HCT116 (cell line): ENCODE measurements around the gene PHF10. TPM values are rescaled to one million over a fixed set of nuclear protein-coding genes. Genes with fewer than 3 reads are reported as not detected.

ENCODE experiments used
- ATAC-seq: fragments of 200-7000 bp; cut with Tn5 transposase; 2 replicates; pipeline ENCODE4 v1.9.1; 2020; ENCODE audit warnings: mild to moderate bottlenecking, moderate library complexity
- BruUV-seq: library from RNA; stranded (reverse); fragments of 400-500 nt; replicated peaks from 2 replicates; lab custom pipeline; 2021; lab: Mats Ljungman, UMichigan
- CTCF ChIA-PET: fragments of 300-600 bp; sonication (Branson Sonifier 250); formaldehyde crosslinking; loops from one replicate; lab custom pipeline; 2021; ENCODE audit warnings: antibody characterized with exemption; lab: Charles Lee
- POLR2A ChIA-PET: fragments of 300-600, 350-600 bp; sonication (Branson Sonifier 250); formaldehyde crosslinking; loops from one replicate; lab custom pipeline; 2021; ENCODE audit warnings: antibody characterized with exemption; lab: Charles Lee
- RAD21 ChIA-PET, 2 experiments: fragments of 300-600 bp; sonication (Branson Sonifier 250); formaldehyde crosslinking; loops; one replicate each; lab custom pipeline; 2023; ENCODE audit warnings: low total read pairs in 2 of 2; ENCODE audit not compliant: uncharacterized antibody in 2 of 2, unreplicated experiment in 2 of 2, low non-redundant PET in 1 of 2; lab: Charles Lee
- DNase-seq: peaks from one replicate; pipeline ENCODE4 v3.0.0-alpha.2; 2010; ENCODE audit warnings: low read depth, low spot score
- H2AFZ ChIP-seq: fragments of 200-600 bp; shearing (Covaris generic), sonication (generic); 2 replicates; pipeline ENCODE4 v1.6.1; 2017; ENCODE audit warnings: low read depth, mixed run types, mixed read lengths, antibody characterized with exemption, low read length; ENCODE audit not compliant: poor library complexity, severe bottlenecking
- H3K27ac ChIP-seq: 2 replicates; pipeline ENCODE4 v1.5.1; 2012; ENCODE audit warnings: low read depth, low read length
- H3K27me3 ChIP-seq: fragments of 200-600 bp; sonication (generic); 2 replicates; pipeline ENCODE4 v1.6.1; 2016; ENCODE audit warnings: mixed run types, low read length, mixed read lengths; ENCODE audit not compliant: insufficient read depth
- H3K36me3 ChIP-seq, 2 experiments: fragments of 200-500 bp in 1 of 2; fragments of 200-600 bp in 1 of 2; sonication (Bioruptor generic) in 1 of 2; sonication (generic) in 1 of 2; 2 replicates each; pipeline versions ENCODE4 v1.5.1 to v1.6.1; 2014 to 2016; ENCODE audit warnings: low read length in 2 of 2, inconsistent platforms in 1 of 2, mixed read lengths in 1 of 2, mixed run types in 1 of 2; ENCODE audit not compliant: insufficient read depth in 2 of 2, control insufficient read depth in 1 of 2
- H3K4me1 ChIP-seq, 2 experiments: fragments of 200-600 bp in 1 of 2; sonication (generic) in 1 of 2; 2 replicates each; pipeline versions ENCODE4 v1.5.1 to v1.6.1; 2012 to 2017; ENCODE audit warnings: low read length in 2 of 2, inconsistent platforms in 1 of 2, mild to moderate bottlenecking in 1 of 2, mixed read lengths in 1 of 2, mixed run types in 1 of 2, moderate library complexity in 1 of 2; ENCODE audit not compliant: insufficient read depth in 2 of 2, control insufficient read depth in 1 of 2
- H3K4me2 ChIP-seq: fragments of 200-600 bp; sonication (generic); 2 replicates; pipeline ENCODE4 v1.6.1; 2017; ENCODE audit warnings: mixed run types, low read length, mixed read lengths
- H3K4me3 ChIP-seq, 2 experiments: fragments of 200-600 bp in 1 of 2; sonication (generic) in 1 of 2; replicated peaks in 1 of 2; 2 replicates each; pipeline ENCODE4 v1.5.1; 2011 to 2016; ENCODE audit warnings: low read length in 2 of 2, control low read depth in 1 of 2, low read depth in 1 of 2, mild to moderate bottlenecking in 1 of 2, mixed read lengths in 1 of 2, mixed run types in 1 of 2
- H3K79me2 ChIP-seq: fragments of 200-600 bp; sonication (generic); 2 replicates; pipeline ENCODE4 v1.6.1; 2017; ENCODE audit warnings: mild to moderate bottlenecking, mixed run types, low read length, moderate library complexity, mixed read lengths; ENCODE audit not compliant: insufficient read depth
- H3K9ac ChIP-seq: fragments of 200-600 bp; sonication (generic); 2 replicates; pipeline ENCODE4 v1.6.1; 2016; ENCODE audit warnings: low read length, mixed read lengths
- H3K9me2 ChIP-seq: fragments of 200-600 bp; sonication (generic), shearing (Covaris generic); 2 replicates; pipeline ENCODE4 v1.6.1; 2017; ENCODE audit warnings: mixed run types, mild to moderate bottlenecking, moderate library complexity; ENCODE audit not compliant: insufficient read depth
- H3K9me3 ChIP-seq, 2 experiments: fragments of 200-500 bp in 1 of 2; fragments of 200-600 bp in 1 of 2; sonication (Bioruptor generic) in 1 of 2; sonication (generic) in 1 of 2; 2 replicates each; pipeline ENCODE4 v1.6.1; 2014 to 2017; ENCODE audit warnings: low read length in 2 of 2, mixed read lengths in 2 of 2, inconsistent platforms in 1 of 2, low read depth in 1 of 2, mild to moderate bottlenecking in 1 of 2, mixed run types in 1 of 2, moderate library complexity in 1 of 2; ENCODE audit not compliant: control insufficient read depth in 1 of 2, insufficient read depth in 1 of 2
- H4K20me1 ChIP-seq: fragments of 200-600 bp; sonication (generic), shearing (Covaris generic); 2 replicates; pipeline ENCODE4 v1.6.1; 2017; ENCODE audit warnings: mixed run types, mild to moderate bottlenecking, moderate library complexity; ENCODE audit not compliant: insufficient read depth
- ATF3 ChIP-seq: IDR thresholded peaks from 2 replicates; pipeline ENCODE4 v1.6.1; 2012
- CEBPB ChIP-seq: IDR thresholded peaks from 2 replicates; pipeline ENCODE4 v1.6.1; 2012; ENCODE audit warnings: low read depth
- CTCF ChIP-seq, 3 experiments: fragments of 200-600 bp in 1 of 3; sonication (generic) in 1 of 3; IDR thresholded peaks in 2 of 3; conservative IDR thresholded peaks in 1 of 3; 2 replicates each; pipeline ENCODE4 v1.5.1; 2012 to 2017; ENCODE audit warnings: low read depth in 2 of 3, low read length in 2 of 3, antibody characterized with exemption in 1 of 3, borderline replicate concordance in 1 of 3, control low read depth in 1 of 3, mild to moderate bottlenecking in 1 of 3, mixed read lengths in 1 of 3, mixed run types in 1 of 3, moderate library complexity in 1 of 3; ENCODE audit not compliant: insufficient read depth in 1 of 3
- ELF1 ChIP-seq: IDR thresholded peaks from 2 replicates; pipeline ENCODE4 v1.6.1; 2012; ENCODE audit warnings: low read depth, borderline replicate concordance
- EZH2 ChIP-seq: fragments of 200-600 bp; sonication (generic); IDR thresholded peaks from 2 replicates; pipeline ENCODE4 v1.6.1; 2017; ENCODE audit warnings: antibody characterized with exemption, mixed run types
- EZH2phosphoT487 ChIP-seq: fragments of 200-600 bp; IDR thresholded peaks from 2 replicates; pipeline ENCODE4 v1.6.1; 2018; ENCODE audit warnings: antibody characterized with exemption, borderline replicate concordance
- MAX ChIP-seq: IDR thresholded peaks from 2 replicates; pipeline ENCODE4 v1.6.1; 2012
- POLR2A ChIP-seq: IDR thresholded peaks from 2 replicates; pipeline ENCODE4 v1.7.0; 2011; ENCODE audit warnings: borderline replicate concordance; ENCODE audit not compliant: insufficient read depth, insufficient read length; ENCODE audit errors: extremely low read depth
- POLR2AphosphoS5 ChIP-seq: IDR thresholded peaks from 2 replicates; pipeline ENCODE4 v1.6.1; 2011; ENCODE audit warnings: mild to moderate bottlenecking, low read depth, low read length, moderate library complexity
- RAD21 ChIP-seq: IDR thresholded peaks from 2 replicates; pipeline ENCODE4 v1.6.1; 2012; ENCODE audit warnings: low read depth, mild to moderate bottlenecking
- REST ChIP-seq: IDR thresholded peaks from 2 replicates; pipeline ENCODE4 v1.6.1; 2012; ENCODE audit warnings: low read depth
- SIN3A ChIP-seq: IDR thresholded peaks from 2 replicates; pipeline ENCODE4 v1.6.1; 2012; ENCODE audit warnings: low read depth
- SP1 ChIP-seq: IDR thresholded peaks from 2 replicates; pipeline ENCODE4 v1.6.1; 2012; ENCODE audit warnings: low read depth
- TCF7L2 ChIP-seq: IDR thresholded peaks from 2 replicates; pipeline ENCODE4 v1.7.0; 2011; ENCODE audit warnings: borderline replicate concordance, inconsistent platforms; ENCODE audit not compliant: insufficient read depth, insufficient read length; ENCODE audit errors: extremely low read depth
- YY1 ChIP-seq: IDR thresholded peaks from 2 replicates; pipeline ENCODE4 v1.6.1; 2011; ENCODE audit warnings: low read length, low read depth, moderate library complexity, mild to moderate bottlenecking; ENCODE audit not compliant: insufficient replicate concordance; ENCODE audit errors: extremely low read depth
- ZFX ChIP-seq: fragments of 450-650 bp; IDR thresholded peaks from 2 replicates; pipeline ENCODE4 v1.6.1; 2017
- ZNF274 ChIP-seq: fragments of 200-500 bp; sonication (Bioruptor generic); IDR thresholded peaks from 2 replicates; pipeline ENCODE4 v1.6.1; 2014; ENCODE audit warnings: mild to moderate bottlenecking, low read depth, low read length, inconsistent platforms
- intact Hi-C: fragments of 100-400 bp; cut with micrococcal nuclease; formaldehyde crosslinking; loops from 2 replicates; pipeline ENCODE4 v1.10.0; 2022
- total RNA-seq: library from RNA; stranded (reverse); gene quantifications from one replicate; pipeline ENCODE4 v1.2.1, GENCODE V29; 2021; ENCODE audit not compliant: unreplicated experiment

PHF10 gene
- total RNA-seq, 1 experiment from 2014 or later = 45.5 TPM

GRCh38 chr6:169738976-169739529, 14.8 kb upstream of the PHF10 start:
- Histone ChIP-seq H3K9me2 (no peaks in the 10 kb centered on the region), H2AFZ (no peak overlapping the region), H3K79me2 (no peaks in the 10 kb centered on the region), H3K9me3 (no peaks in the 10 kb centered on the region), H3K4me2 (no peak overlapping the region), H3K9ac (no peak overlapping the region), H3K36me3 (no peaks in the 10 kb centered on the region), H3K4me1 (no peaks in the 10 kb centered on the region), H3K4me3 (no peak overlapping the region), H3K27ac (no peak overlapping the region), H4K20me1 (no peaks in the 10 kb centered on the region), H3K27me3 (no peaks in the 10 kb centered on the region)
- CTCF ChIA-PET = no interaction called here
- TF ChIP-seq POLR2A (no peak), ZFX (no peak), ATF3 (no peak), RAD21 (no peak), SIN3A (no peak), YY1 (no peak), REST (no peak), TCF7L2 (no peak), CTCF (IDR thresholded peaks at IDR 0.05 in 2 of 3, conservative IDR thresholded peaks at IDR 0.05 in 1 of 3; ENCODE audit: borderline replicate concordance in 1 of 3, insufficient read depth in 1 of 3, low read depth in 2 of 3, low read length in 2 of 3) (no peak), MAX (no peak), EZH2phosphoT487 (no peak), SP1 (no peak), CEBPB (no peak), POLR2AphosphoS5 (no peak), ELF1 (no peak), ZNF274 (no peak), EZH2 (no peak)
- RAD21 ChIA-PET = no interaction called here
- BruUV-seq = no TSS peak
- intact Hi-C loops = no loop called here
- DNase-seq (no peak), ATAC-seq (no peak)
- POLR2A ChIA-PET = no interaction called here
